Muscle layer of colon (tissue), 2 donors: Measurements from ENCODE around the gene BAHCC1.

Experiments
- H3K27ac ChIP-seq: one replicate; pipeline ENCODE4 v1.7.0; 2013; ENCODE audit warnings: low read depth, mild to moderate bottlenecking, low read length, moderate library complexity
- H3K27me3 ChIP-seq, 2 donors: one replicate each; pipeline ENCODE4 v1.7.0; 2013; ENCODE audit warnings: low read length in 2 of 2, mild to moderate bottlenecking in 2 of 2; ENCODE audit not compliant: insufficient read depth in 2 of 2, control insufficient read depth in 1 of 2
- H3K36me3 ChIP-seq: one replicate; pipeline ENCODE4 v1.7.0; 2013; ENCODE audit warnings: mild to moderate bottlenecking, low read length; ENCODE audit not compliant: insufficient read depth
- H3K4me1 ChIP-seq: one replicate; pipeline ENCODE4 v1.7.0; 2013; ENCODE audit warnings: mild to moderate bottlenecking, low read length; ENCODE audit not compliant: insufficient read depth
- H3K4me3 ChIP-seq, 2 donors: one replicate each; pipeline ENCODE4 v1.7.0; 2013; ENCODE audit warnings: low read length in 2 of 2, low read depth in 1 of 2, mild to moderate bottlenecking in 1 of 2, moderate library complexity in 1 of 2
- H3K9ac ChIP-seq: one replicate; pipeline ENCODE4 v1.7.0; 2013; ENCODE audit warnings: low read length
- H3K9me3 ChIP-seq: one replicate; pipeline ENCODE4 v1.7.0; 2013; ENCODE audit warnings: mild to moderate bottlenecking, low read length
- donor health status: abdominal sarcoma.
- donor health status: Adenocarcinoma of cecum.

Gene BAHCC1

GRCh38 chr17:81459224-81459623 is 64.0 kb downstream of the BAHCC1 start:
- H3K4me1 ChIP-seq = no peaks in the 10 kb centered on the region
- no peaks in the 10 kb centered on the region for H3K36me3 ChIP-seq
- H3K27ac ChIP-seq = no peak overlapping the region
- H3K4me3 ChIP-seq = no peak overlapping the region
- no peak overlapping the region for H3K9ac ChIP-seq
- H3K9me3 ChIP-seq = no peaks in the 10 kb centered on the region
- no peaks in the 10 kb centered on the region for H3K27me3 ChIP-seq

DNA sequence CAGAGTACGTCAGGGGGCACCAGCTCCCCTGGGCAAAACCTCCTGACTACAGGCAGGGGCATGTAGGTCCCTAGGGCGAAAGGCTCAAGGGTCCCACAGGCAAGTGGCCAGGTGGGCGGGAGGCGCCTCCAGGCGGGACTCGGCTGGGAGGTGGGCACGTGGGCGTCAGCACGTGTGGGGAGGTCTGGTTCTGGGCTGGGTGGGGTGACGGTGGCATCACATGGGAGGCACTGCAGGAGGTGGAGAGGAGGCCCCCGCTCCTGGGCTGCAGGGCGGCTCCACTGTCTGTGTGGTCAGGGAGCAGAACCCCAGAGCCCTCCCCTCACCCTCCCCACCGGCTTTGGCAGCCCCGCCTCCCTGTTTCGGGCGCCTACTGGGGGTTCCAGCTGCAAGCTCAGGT is 64.6 kb downstream of the BAHCC1 start:
- H3K4me1 ChIP-seq = no peaks in the 10 kb centered on the region
- H3K9me3 ChIP-seq = no peaks in the 10 kb centered on the region
- no peaks in the 10 kb centered on the region for H3K27me3 ChIP-seq
- H3K36me3 ChIP-seq = no peaks in the 10 kb centered on the region
- no peak overlapping the region for H3K27ac ChIP-seq
- H3K9ac ChIP-seq = no peak overlapping the region
- H3K4me3 ChIP-seq = no peak overlapping the region

DNA sequence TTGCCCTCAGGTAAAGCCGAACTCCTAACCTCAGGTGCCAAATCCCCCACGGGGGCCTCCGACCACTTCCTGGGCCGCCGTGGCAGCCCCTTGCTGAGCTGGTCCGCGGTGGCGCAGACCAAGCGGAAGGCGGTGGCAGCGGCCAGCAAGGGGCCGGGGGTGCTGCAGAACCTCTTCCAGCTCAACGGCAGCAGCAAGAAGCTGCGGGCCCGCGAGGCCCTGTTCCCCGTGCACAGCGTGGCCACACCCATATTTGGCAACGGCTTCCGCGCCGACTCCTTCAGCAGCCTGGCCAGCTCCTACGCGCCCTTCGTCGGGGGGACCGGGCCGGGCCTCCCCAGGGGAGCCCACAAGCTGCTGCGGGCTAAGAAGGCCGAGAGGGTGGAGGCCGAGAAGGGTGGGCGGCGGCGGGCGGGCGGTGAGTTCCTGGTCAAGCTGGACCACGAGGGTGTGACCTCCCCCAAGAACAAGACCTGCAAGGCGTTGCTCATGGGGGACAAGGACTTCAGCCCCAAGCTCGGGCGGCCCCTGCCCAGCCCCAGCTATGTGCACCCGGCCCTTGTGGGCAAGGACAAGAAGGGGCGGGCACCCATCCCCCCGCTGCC is 65.7 kb downstream of the BAHCC1 start:
- Histone ChIP-seq H3K27me3 (no peaks in the 10 kb centered on the region), H3K27ac (no peak overlapping the region), H3K36me3 (no peaks in the 10 kb centered on the region), H3K9ac (no peak overlapping the region), H3K4me3 (no peak overlapping the region), H3K9me3 (no peaks in the 10 kb centered on the region), H3K4me1 (no peaks in the 10 kb centered on the region)

- H3K27ac ChIP-seq = no peak overlapping the region
- H3K36me3 ChIP-seq = no peaks in the 10 kb centered on the region
- H3K4me3 ChIP-seq = no peak overlapping the region
- H3K9me3 ChIP-seq = no peaks in the 10 kb centered on the region
- no peaks in the 10 kb centered on the region for H3K27me3 ChIP-seq
- H3K9ac ChIP-seq = no peak overlapping the region
- no peaks in the 10 kb centered on the region for H3K4me1 ChIP-seq
These were observed 66.6 kb downstream of the BAHCC1 start for GRCh38 chr17:81461607-81462500.

- Histone ChIP-seq H3K27me3 (no peaks in the 10 kb centered on the region), H3K4me1 (no peaks in the 10 kb centered on the region), H3K36me3 (no peaks in the 10 kb centered on the region), H3K27ac (no peak overlapping the region), H3K9ac (no peak overlapping the region), H3K4me3 (no peak overlapping the region), H3K9me3 (no peaks in the 10 kb centered on the region)
These were observed 67.4 kb downstream of the BAHCC1 start for GRCh38 chr17:81462506-81463125.

- H3K4me3 ChIP-seq = no peak overlapping the region
- H3K9ac ChIP-seq = no peak overlapping the region
- H3K9me3 ChIP-seq = no peaks in the 10 kb centered on the region
- H3K4me1 ChIP-seq = no peaks in the 10 kb centered on the region
- H3K27ac ChIP-seq = no peak overlapping the region
- no peaks in the 10 kb centered on the region for H3K36me3 ChIP-seq
- no peaks in the 10 kb centered on the region for H3K27me3 ChIP-seq
These were observed 68.2 kb downstream of the BAHCC1 start for GRCh38 chr17:81463506-81463905.

DNA sequence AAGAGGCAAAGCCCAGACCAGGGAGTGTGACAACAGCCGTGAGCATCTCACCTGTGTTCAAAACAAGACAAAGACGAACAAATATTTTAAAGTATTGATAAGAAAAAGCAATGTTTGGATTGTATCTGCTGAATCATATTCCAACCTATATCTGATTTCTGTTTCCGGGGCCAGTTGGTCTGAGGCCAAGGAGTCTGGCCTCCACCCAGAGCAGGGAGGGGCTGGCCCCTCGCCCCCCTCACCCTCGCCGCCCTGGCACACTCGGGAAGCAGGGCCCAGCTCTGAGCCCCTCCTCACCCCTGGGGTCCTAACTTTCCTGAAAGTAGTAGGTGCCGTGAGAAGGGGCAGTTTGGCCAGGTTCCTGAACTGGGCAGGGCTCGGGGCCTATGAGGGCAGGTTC is 69.3 kb downstream of the BAHCC1 start:
- no peak overlapping the region for H3K4me3 ChIP-seq
- no peak overlapping the region for H3K9ac ChIP-seq
- H3K9me3 ChIP-seq = no peaks in the 10 kb centered on the region
- no peaks in the 10 kb centered on the region for H3K27me3 ChIP-seq
- H3K36me3 ChIP-seq = no peaks in the 10 kb centered on the region
- H3K27ac ChIP-seq = no peak overlapping the region
- H3K4me1 ChIP-seq = no peaks in the 10 kb centered on the region

- Histone ChIP-seq H3K27me3 (no peaks in the 10 kb centered on the region), H3K9ac (no peak overlapping the region), H3K36me3 (no peaks in the 10 kb centered on the region), H3K4me1 (no peaks in the 10 kb centered on the region), H3K27ac (no peak overlapping the region), H3K4me3 (no peak overlapping the region), H3K9me3 (no peaks in the 10 kb centered on the region)
These were observed 70.7 kb downstream of the BAHCC1 start for GRCh38 chr17:81465910-81466309.

GRCh38 chr17:81466564-81467472 is 71.6 kb downstream of the BAHCC1 start:
- Histone ChIP-seq H3K36me3 (no peaks in the 10 kb centered on the region), H3K27me3 (no peaks in the 10 kb centered on the region), H3K4me3 (no peak overlapping the region), H3K27ac (no peak overlapping the region), H3K4me1 (peaks cover 4% of the 10 kb centered on the region), H3K9ac (no peak overlapping the region), H3K9me3 (no peaks in the 10 kb centered on the region)

- Histone ChIP-seq H3K36me3 (no peaks in the 10 kb centered on the region), H3K27me3 (no peaks in the 10 kb centered on the region), H3K9ac (no peak overlapping the region), H3K4me3 (no peak overlapping the region), H3K9me3 (no peaks in the 10 kb centered on the region), H3K4me1 (peaks cover 4% of the 10 kb centered on the region), H3K27ac (no peak overlapping the region)
These were observed 73.0 kb downstream of the BAHCC1 start for GRCh38 chr17:81468111-81468769.

- Histone ChIP-seq H3K4me1 (peaks cover 4% of the 10 kb centered on the region), H3K27me3 (no peaks in the 10 kb centered on the region), H3K27ac (no peak overlapping the region), H3K9ac (no peak overlapping the region), H3K36me3 (no peaks in the 10 kb centered on the region), H3K9me3 (no peaks in the 10 kb centered on the region), H3K4me3 (no peak overlapping the region)
These were observed 73.5 kb downstream of the BAHCC1 start for GRCh38 chr17:81468770-81469121.
